ENCODE results near the gene PFKFB4. TPM values are rescaled to one million over a fixed set of nuclear protein-coding genes. Genes with fewer than 3 reads are reported as not detected.

PFKFB4 gene
- total and polyA plus RNA-seq, 2 donors (not counting 1 experiment from before 2014, with no cell fraction given) = 1.3 to 3.3 TPM

DNA sequence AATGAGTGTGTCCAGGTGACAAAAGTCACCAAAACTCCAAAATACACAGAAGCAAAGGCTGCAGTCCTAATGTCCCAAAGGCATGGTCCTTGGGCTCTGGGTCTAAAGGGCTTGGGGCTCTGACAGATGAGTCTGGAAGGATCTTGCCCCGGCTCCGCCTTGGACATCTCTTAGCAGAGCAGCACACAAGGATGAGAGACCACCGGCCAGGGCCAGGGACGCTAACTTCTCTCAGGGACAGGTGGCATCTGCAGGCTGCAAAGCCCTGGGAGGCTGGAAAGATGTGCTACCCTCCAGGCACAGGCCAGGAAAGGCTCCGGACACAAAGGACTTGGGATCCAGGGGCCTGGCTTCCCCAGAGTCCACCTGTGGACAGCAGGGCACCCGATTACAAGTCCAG is 38.5 kb downstream of the PFKFB4 start:
- CTCF ChIA-PET = no interaction called here
- Mint-ChIP-seq H3K27me3 (peaks cover 3% of the 10 kb centered on the region), H3K27ac (no peak overlapping the region), H3K9me3 (ENCODE audit: insufficient read depth) (no peaks in the 10 kb centered on the region), H3K4me3 (no peak overlapping the region), H3K4me1 (peaks cover 4% of the 10 kb centered on the region)
- H3K9me3 ChIP-seq (ENCODE audit: control extremely low read depth in 1 of 3, control insufficient read depth in 2 of 3, insufficient read depth in 1 of 3, low read length in 2 of 3) = no peaks in the 10 kb centered on the region
- H4K20me1 ChIP-seq (ENCODE audit: control insufficient read depth, insufficient read depth, low read length, poor library complexity, severe bottlenecking) = no peaks in the 10 kb centered on the region
- H3K4me3 ChIP-seq (ENCODE audit: control extremely low read depth in 1 of 5, extremely low read depth in 1 of 5, insufficient read depth in 1 of 5, low read depth in 2 of 5, low read length in 4 of 5) = no peak overlapping the region
- H2AFZ ChIP-seq (ENCODE audit: insufficient read depth, low read depth, low read length, poor library complexity, severe bottlenecking) = no peak overlapping the region
- POLR2A ChIA-PET = no interaction called here
- TF ChIP-seq CTCF (IDR thresholded peaks at IDR 0.05) (no peak), EZH2 (IDR thresholded peaks at IDR 0.05; ENCODE audit: borderline replicate concordance, insufficient read depth, low read depth, low read length, poor library complexity, severe bottlenecking) (no peak)
- no peak for DNase-seq
- H3K27ac ChIP-seq (ENCODE audit: low read length in 2 of 2) = no peak overlapping the region
- H3K27me3 ChIP-seq (replicated peaks in 1 of 4; ENCODE audit: control extremely low read depth in 1 of 4, control insufficient read depth in 3 of 4, insufficient read depth in 4 of 4, low read length in 3 of 4) = peaks cover 0 to 2% (median 0%) of the 10 kb centered on the region in 4 experiments
- intact Hi-C loops (cut with micrococcal nuclease) = no loop called here
- 94% methylated on average over 6 of the region's 6 CpGs for WGBS (ENCODE audit: insufficient coverage)
- no peaks in the 10 kb centered on the region for H3K36me3 ChIP-seq (replicated peaks in 1 of 2; ENCODE audit: control extremely low read depth in 1 of 2, control insufficient read depth in 1 of 2, extremely low read depth in 1 of 2, insufficient read depth in 2 of 2, low read length in 1 of 2)
- ATAC-seq (ENCODE audit: low read depth) = no peak
- H3K9ac ChIP-seq (ENCODE audit: low read length) = no peak overlapping the region
- no peak overlapping the region for H3K4me2 ChIP-seq (replicated peaks; ENCODE audit: low read depth, low read length, poor library complexity, severe bottlenecking)
- no peaks in the 10 kb centered on the region for H3K79me2 ChIP-seq (ENCODE audit: control insufficient read depth, insufficient read depth, low read length)
- H3K4me1 ChIP-seq (ENCODE audit: control insufficient read depth in 2 of 2, insufficient read depth in 2 of 2, low read length in 2 of 2) = peaks cover 0 to 8% of the 10 kb centered on the region in 2 donors

GRCh38 chr3:48516571-48516970 is 40.0 kb downstream of the PFKFB4 start:
- Histone ChIP-seq H2AFZ (ENCODE audit: insufficient read depth, low read depth, low read length, poor library complexity, severe bottlenecking) (no peak overlapping the region), H3K36me3 (replicated peaks in 1 of 2; ENCODE audit: control extremely low read depth in 1 of 2, control insufficient read depth in 1 of 2, extremely low read depth in 1 of 2, insufficient read depth in 2 of 2, low read length in 1 of 2) (no peaks in the 10 kb centered on the region), H3K9ac (ENCODE audit: low read length) (no peak overlapping the region), H4K20me1 (ENCODE audit: control insufficient read depth, insufficient read depth, low read length, poor library complexity, severe bottlenecking) (no peaks in the 10 kb centered on the region), H3K27ac (ENCODE audit: low read length in 2 of 2) (no peak overlapping the region), H3K4me1 (ENCODE audit: control insufficient read depth in 2 of 2, insufficient read depth in 2 of 2, low read length in 2 of 2) (peaks cover 0 to 8% of the 10 kb centered on the region in 2 donors), H3K4me2 (replicated peaks; ENCODE audit: low read depth, low read length, poor library complexity, severe bottlenecking) (no peak overlapping the region), H3K9me3 (ENCODE audit: control extremely low read depth in 1 of 3, control insufficient read depth in 2 of 3, insufficient read depth in 1 of 3, low read length in 2 of 3) (no peaks in the 10 kb centered on the region), H3K4me3 (ENCODE audit: control extremely low read depth in 1 of 5, extremely low read depth in 1 of 5, insufficient read depth in 1 of 5, low read depth in 2 of 5, low read length in 4 of 5) (no peak overlapping the region), H3K27me3 (replicated peaks in 1 of 4; ENCODE audit: control extremely low read depth in 1 of 4, control insufficient read depth in 3 of 4, insufficient read depth in 4 of 4, low read length in 3 of 4) (peaks cover 0 to 4% (median 0%) of the 10 kb centered on the region in 4 experiments), H3K79me2 (ENCODE audit: control insufficient read depth, insufficient read depth, low read length) (no peaks in the 10 kb centered on the region)
- Mint-ChIP-seq H3K4me1 (peaks cover 4% of the 10 kb centered on the region), H3K27ac (no peak overlapping the region), H3K27me3 (peaks cover 3% of the 10 kb centered on the region), H3K4me3 (no peak overlapping the region), H3K9me3 (ENCODE audit: insufficient read depth) (no peaks in the 10 kb centered on the region)
- intact Hi-C loops (cut with micrococcal nuclease) = no loop called here
- DNase-seq = no peak
- 90% methylated on average over 5 of the region's 8 CpGs for WGBS (ENCODE audit: insufficient coverage)
- ChIA-PET POLR2A (no interaction called here), CTCF (no interaction called here)
- ATAC-seq (ENCODE audit: low read depth) = no peak
- TF ChIP-seq EZH2 (IDR thresholded peaks at IDR 0.05; ENCODE audit: borderline replicate concordance, insufficient read depth, low read depth, low read length, poor library complexity, severe bottlenecking) (no peak), CTCF (IDR thresholded peaks at IDR 0.05) (no peak)

Data from B cell (primary cell).